Measurements from ENCODE around the gene MACF1. TPM values are rescaled to one million over a fixed set of nuclear protein-coding genes. Genes with fewer than 3 reads are reported as not detected.

Gene MACF1
- total RNA-seq, 1 experiment from 2014 or later = 190 TPM

DNA sequence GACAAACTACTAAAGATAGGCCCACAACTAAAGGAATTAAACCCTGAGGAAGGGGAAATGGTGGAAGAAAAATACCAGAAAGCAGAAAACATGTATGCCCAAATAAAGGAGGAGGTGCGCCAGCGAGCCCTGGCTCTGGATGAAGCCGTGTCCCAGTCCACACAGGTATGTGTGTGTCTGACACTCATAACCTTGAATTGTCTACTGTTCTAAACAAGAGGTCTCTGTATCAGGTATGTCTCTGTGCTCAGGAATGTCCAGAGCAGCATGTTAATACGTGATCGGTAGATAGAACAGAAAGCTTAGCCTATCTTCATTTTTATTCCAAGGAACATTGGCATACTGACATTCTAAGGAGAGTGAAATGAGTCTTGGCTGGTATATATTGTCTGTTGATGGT lies 231.1 kb downstream of the MACF1 start:
- no peak overlapping the region for H2BK20ac ChIP-seq (ENCODE audit: low read depth, low read length, poor library complexity, severe bottlenecking)
- no peak overlapping the region for H3K4me2 ChIP-seq (ENCODE audit: insufficient read depth, insufficient read length, low read length)
- H4K91ac ChIP-seq (ENCODE audit: insufficient read length, low read depth, low read length) = no peak overlapping the region
- no peak overlapping the region for H2BK15ac ChIP-seq (ENCODE audit: low read depth, low read length)
- no peak overlapping the region for H2BK5ac ChIP-seq (ENCODE audit: insufficient read length, low read length)
- Mint-ChIP-seq H3K36me3 (ENCODE audit: insufficient read depth in 1 of 3, low read depth in 3 of 3) (peaks cover 52 to 82% (median 73%) of the 10 kb centered on the region in 3 experiments), H3K9me3 (no peaks in the 10 kb centered on the region), H3K27me3 (ENCODE audit: low read depth) (no peaks in the 10 kb centered on the region), H3K4me3 (no peak overlapping the region), H3K4me1 (no peaks in the 10 kb centered on the region), H3K27ac (no peak overlapping the region)
- no peak overlapping the region for H2AK5ac ChIP-seq (ENCODE audit: insufficient read length, low read length)
- no peaks in the 10 kb centered on the region for H3K27me3 ChIP-seq (ENCODE audit: insufficient read depth, low read length)
- TF ChIP-seq, protein P1, sequence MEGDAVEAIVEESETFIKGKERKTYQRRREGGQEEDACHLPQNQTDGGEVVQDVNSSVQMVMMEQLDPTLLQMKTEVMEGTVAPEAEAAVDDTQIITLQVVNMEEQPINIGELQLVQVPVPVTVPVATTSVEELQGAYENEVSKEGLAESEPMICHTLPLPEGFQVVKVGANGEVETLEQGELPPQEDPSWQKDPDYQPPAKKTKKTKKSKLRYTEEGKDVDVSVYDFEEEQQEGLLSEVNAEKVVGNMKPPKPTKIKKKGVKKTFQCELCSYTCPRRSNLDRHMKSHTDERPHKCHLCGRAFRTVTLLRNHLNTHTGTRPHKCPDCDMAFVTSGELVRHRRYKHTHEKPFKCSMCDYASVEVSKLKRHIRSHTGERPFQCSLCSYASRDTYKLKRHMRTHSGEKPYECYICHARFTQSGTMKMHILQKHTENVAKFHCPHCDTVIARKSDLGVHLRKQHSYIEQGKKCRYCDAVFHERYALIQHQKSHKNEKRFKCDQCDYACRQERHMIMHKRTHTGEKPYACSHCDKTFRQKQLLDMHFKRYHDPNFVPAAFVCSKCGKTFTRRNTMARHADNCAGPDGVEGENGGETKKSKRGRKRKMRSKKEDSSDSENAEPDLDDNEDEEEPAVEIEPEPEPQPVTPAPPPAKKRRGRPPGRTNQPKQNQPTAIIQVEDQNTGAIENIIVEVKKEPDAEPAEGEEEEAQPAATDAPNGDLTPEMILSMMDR (conservative IDR thresholded peaks at IDR 0.05) = no peak
- H2BK120ac ChIP-seq (ENCODE audit: low read depth, low read length, poor library complexity, severe bottlenecking) = no peak overlapping the region
- H3K79me1 ChIP-seq (ENCODE audit: insufficient read depth, low read depth, low read length, poor library complexity, severe bottlenecking) = no peaks in the 10 kb centered on the region
- no peak overlapping the region for H3K9ac ChIP-seq (ENCODE audit: extremely low read depth, insufficient read length, low read length)
- DNase-seq = no peak
- H3K56ac ChIP-seq (ENCODE audit: insufficient read length, low read depth, low read length) = no peak overlapping the region
- no peak overlapping the region for H3K4ac ChIP-seq (ENCODE audit: low read depth, low read length)
- no peaks in the 10 kb centered on the region for H3K23me2 ChIP-seq (ENCODE audit: insufficient read length, low read depth, low read length, poor library complexity, severe bottlenecking)
- H2BK12ac ChIP-seq (ENCODE audit: insufficient read length, low read depth, low read length) = no peak overlapping the region
- no peak overlapping the region for H3K14ac ChIP-seq (ENCODE audit: insufficient read depth, low read length)
- no peak overlapping the region for H4K5ac ChIP-seq (ENCODE audit: insufficient read length, low read depth, low read length)
- H3K27ac ChIP-seq (ENCODE audit: insufficient read length, low read depth, low read length) = no peak overlapping the region
- no peak overlapping the region for H3K23ac ChIP-seq (ENCODE audit: insufficient read length, low read depth, low read length)
- no peaks in the 10 kb centered on the region for H3K4me1 ChIP-seq (ENCODE audit: insufficient read depth, low read length)
- no peaks in the 10 kb centered on the region for H3K79me2 ChIP-seq (ENCODE audit: insufficient read depth, low read length)
- H3K9me3 ChIP-seq (ENCODE audit: control insufficient read depth, low read depth, low read length) = no peaks in the 10 kb centered on the region
- no peak overlapping the region for H4K8ac ChIP-seq (replicated peaks; ENCODE audit: insufficient read length, low read depth, low read length)
- no peaks in the 10 kb centered on the region for H4K20me1 ChIP-seq (ENCODE audit: control insufficient read depth, insufficient read depth, insufficient read length)
- WGBS (ENCODE audit: extremely low coverage, insufficient read length, low lambda C conversion rate) = no CpG with 5 or more reads among the region's 5 CpGs
- no peak overlapping the region for H3K18ac ChIP-seq (ENCODE audit: insufficient read length, low read depth, low read length)
- H2AFZ ChIP-seq (ENCODE audit: low read length) = no peak overlapping the region
- no peak overlapping the region for H3T11ph ChIP-seq (ENCODE audit: low read length)
